OCI-LY3 (cell line): Measurements from ENCODE around the gene DCUN1D4.

Experiments used
- H2AFZ ChIP-seq: fragments of 200-600, 300-600 bp; shearing (Covaris generic); 2 replicates; pipeline ENCODE4 v1.6.0; 2014; ENCODE audit warnings: antibody characterized with exemption, low read depth, low read length
- H3K27ac ChIP-seq: fragments of 200-600, 300-600 bp; sonication (generic); 2 replicates; pipeline ENCODE4 v1.5.1; 2014; ENCODE audit warnings: mild to moderate bottlenecking, low read length, moderate library complexity, mixed read lengths
- H3K27me3 ChIP-seq: fragments of 200-600, 300-600 bp; sonication (generic); 2 replicates; pipeline ENCODE4 v1.6.1; 2014; ENCODE audit warnings: low read depth, low read length, mixed read lengths
- H3K36me3 ChIP-seq: fragments of 200-600, 300-600 bp; sonication (generic); replicated peaks from 2 replicates; pipeline ENCODE3; 2014; ENCODE audit warnings: low read depth, low read length, mixed read lengths
- H3K4me1 ChIP-seq: fragments of 300-600, 200-600 bp; sonication (generic); 2 replicates; pipeline ENCODE4 v1.6.1; 2014; ENCODE audit warnings: low read length, mixed read lengths
- H3K4me2 ChIP-seq: fragments of 200-600, 300-600 bp; sonication (generic); 2 replicates; pipeline ENCODE4 v1.6.1; 2014; ENCODE audit warnings: low read length, mixed read lengths
- H3K4me3 ChIP-seq: fragments of 300-600, 200-600 bp; sonication (generic); 2 replicates; pipeline ENCODE4 v1.5.1; 2014; ENCODE audit warnings: antibody characterized with exemption, mild to moderate bottlenecking, low read length, moderate library complexity
- H3K79me2 ChIP-seq: fragments of 300-600, 200-600 bp; shearing (Covaris generic); 2 replicates; pipeline ENCODE4 v1.6.1; 2014; ENCODE audit warnings: mild to moderate bottlenecking, low read length, mixed read lengths
- H3K9ac ChIP-seq: fragments of 300-600, 200-600 bp; shearing (Covaris generic); 2 replicates; pipeline ENCODE4 v1.6.0; 2014; ENCODE audit warnings: mild to moderate bottlenecking, low read length, moderate library complexity
- H3K9me3 ChIP-seq: fragments of 200-600, 300-600 bp; shearing (Covaris generic); 2 replicates; pipeline ENCODE4 v1.6.1; 2014; ENCODE audit warnings: low read length, mixed read lengths; ENCODE audit not compliant: insufficient read depth
- H4K20me1 ChIP-seq: fragments of 200-600, 300-600 bp; sonication (generic); 2 replicates; pipeline ENCODE4 v1.6.1; 2016; ENCODE audit warnings: low read length, mixed read lengths; ENCODE audit not compliant: insufficient read depth
- EZH2phosphoT487 ChIP-seq: fragments of 200-600 bp; shearing (Covaris generic); IDR thresholded peaks from 2 replicates; pipeline ENCODE4 v1.6.1; 2018; ENCODE audit warnings: antibody characterized with exemption, mixed run types, low read depth
- TF ChIP-seq, protein P1 (sequence below): fragments of 200-600, 300-600 bp; sonication (generic); IDR thresholded peaks from 2 replicates; pipeline ENCODE4 v1.5.1; 2014; ENCODE audit warnings: antibody characterized with exemption, low read length, low read depth

DCUN1D4 gene

GRCh38 chr4:51844153-51845054 lies 1.5 kb downstream of the DCUN1D4 start:
- peak overlapping the region; percentile 81 for H2AFZ ChIP-seq
- peak overlapping the region; percentile 82 for H3K4me3 ChIP-seq
- no peaks in the 10 kb centered on the region for H3K27me3 ChIP-seq
- peaks cover 58% of the 10 kb centered on the region for H3K79me2 ChIP-seq
- no peak for TF ChIP-seq EZH2phosphoT487
- TF ChIP-seq, protein P1, sequence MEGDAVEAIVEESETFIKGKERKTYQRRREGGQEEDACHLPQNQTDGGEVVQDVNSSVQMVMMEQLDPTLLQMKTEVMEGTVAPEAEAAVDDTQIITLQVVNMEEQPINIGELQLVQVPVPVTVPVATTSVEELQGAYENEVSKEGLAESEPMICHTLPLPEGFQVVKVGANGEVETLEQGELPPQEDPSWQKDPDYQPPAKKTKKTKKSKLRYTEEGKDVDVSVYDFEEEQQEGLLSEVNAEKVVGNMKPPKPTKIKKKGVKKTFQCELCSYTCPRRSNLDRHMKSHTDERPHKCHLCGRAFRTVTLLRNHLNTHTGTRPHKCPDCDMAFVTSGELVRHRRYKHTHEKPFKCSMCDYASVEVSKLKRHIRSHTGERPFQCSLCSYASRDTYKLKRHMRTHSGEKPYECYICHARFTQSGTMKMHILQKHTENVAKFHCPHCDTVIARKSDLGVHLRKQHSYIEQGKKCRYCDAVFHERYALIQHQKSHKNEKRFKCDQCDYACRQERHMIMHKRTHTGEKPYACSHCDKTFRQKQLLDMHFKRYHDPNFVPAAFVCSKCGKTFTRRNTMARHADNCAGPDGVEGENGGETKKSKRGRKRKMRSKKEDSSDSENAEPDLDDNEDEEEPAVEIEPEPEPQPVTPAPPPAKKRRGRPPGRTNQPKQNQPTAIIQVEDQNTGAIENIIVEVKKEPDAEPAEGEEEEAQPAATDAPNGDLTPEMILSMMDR = no peak
- H3K27ac ChIP-seq = peak overlapping the region; percentile 73
- H3K9ac ChIP-seq = peak overlapping the region; percentile 81
- peaks cover 9% of the 10 kb centered on the region; the same call in 1 of the 2 replicates for H3K4me1 ChIP-seq
- H3K4me2 ChIP-seq = peak overlapping the region; percentile 95
- peaks cover 19% of the 10 kb centered on the region; the same call in 1 of the 2 replicates for H4K20me1 ChIP-seq
- H3K9me3 ChIP-seq = no peaks in the 10 kb centered on the region
- no peaks in the 10 kb centered on the region for H3K36me3 ChIP-seq

DNA sequence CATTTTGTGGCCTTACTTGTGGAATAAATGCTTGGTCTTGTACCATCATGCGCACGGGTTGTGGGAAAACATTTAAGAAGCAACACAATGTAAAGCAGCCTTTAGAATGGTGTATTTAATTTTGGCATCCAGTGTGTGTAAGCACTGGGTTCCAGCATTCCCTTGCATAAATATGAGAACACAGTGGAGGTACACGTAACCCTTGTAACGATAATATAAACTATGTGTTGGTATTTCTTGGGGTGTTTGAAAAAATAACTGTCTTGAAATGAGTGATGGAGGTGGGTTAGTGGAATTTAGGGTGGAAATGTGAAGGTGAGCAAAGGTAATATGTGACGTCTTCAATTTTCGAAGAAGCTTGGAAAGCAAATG lies 2.1 kb downstream of the DCUN1D4 start:
- Histone ChIP-seq H2AFZ (peak overlapping the region; percentile 81), H3K36me3 (no peaks in the 10 kb centered on the region), H3K27ac (peak overlapping the region; percentile 34; the same call in 1 of the 2 replicates), H3K4me3 (peak overlapping the region; percentile 82), H4K20me1 (peaks cover 19% of the 10 kb centered on the region; the same call in 1 of the 2 replicates), H3K4me2 (peak overlapping the region; percentile 95), H3K9ac (peak overlapping the region; percentile 81), H3K9me3 (no peaks in the 10 kb centered on the region), H3K4me1 (peaks cover 9% of the 10 kb centered on the region; the same call in 1 of the 2 replicates), H3K27me3 (no peaks in the 10 kb centered on the region), H3K79me2 (peaks cover 64% of the 10 kb centered on the region)
- no peak for TF ChIP-seq EZH2phosphoT487
- TF ChIP-seq, protein P1 = no peak

DNA sequence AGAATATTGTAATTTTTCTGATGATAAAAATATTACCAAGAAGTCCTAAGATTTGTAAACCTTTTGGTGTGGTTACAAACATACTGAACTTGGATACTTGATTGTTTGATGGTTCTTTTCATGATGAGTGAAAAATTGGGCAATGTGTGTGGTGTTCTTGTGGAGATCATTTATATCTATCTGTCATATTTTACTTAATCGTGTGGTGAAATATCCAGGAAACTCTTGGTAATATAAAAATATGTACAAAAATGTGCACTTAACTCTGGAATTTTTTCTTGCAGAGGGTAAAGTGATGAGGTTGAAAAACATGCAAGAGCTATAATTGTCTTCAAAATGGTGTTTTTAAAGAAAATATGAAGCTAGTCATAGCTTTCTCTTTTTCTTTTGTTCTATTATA lies 2.8 kb downstream of the DCUN1D4 start:
- Histone ChIP-seq H3K9me3 (no peaks in the 10 kb centered on the region), H3K27me3 (no peaks in the 10 kb centered on the region), H2AFZ (no peak overlapping the region), H3K4me1 (peaks cover 9% of the 10 kb centered on the region; the same call in 1 of the 2 replicates), H3K36me3 (no peaks in the 10 kb centered on the region), H3K4me2 (peak overlapping the region; percentile 95; the same call in 1 of the 2 replicates), H3K27ac (no peak overlapping the region), H3K9ac (no peak overlapping the region), H3K79me2 (peaks cover 71% of the 10 kb centered on the region), H4K20me1 (peaks cover 26% of the 10 kb centered on the region), H3K4me3 (no peak overlapping the region)
- TF ChIP-seq, protein P1 = no peak
- TF ChIP-seq EZH2phosphoT487 = no peak

DNA sequence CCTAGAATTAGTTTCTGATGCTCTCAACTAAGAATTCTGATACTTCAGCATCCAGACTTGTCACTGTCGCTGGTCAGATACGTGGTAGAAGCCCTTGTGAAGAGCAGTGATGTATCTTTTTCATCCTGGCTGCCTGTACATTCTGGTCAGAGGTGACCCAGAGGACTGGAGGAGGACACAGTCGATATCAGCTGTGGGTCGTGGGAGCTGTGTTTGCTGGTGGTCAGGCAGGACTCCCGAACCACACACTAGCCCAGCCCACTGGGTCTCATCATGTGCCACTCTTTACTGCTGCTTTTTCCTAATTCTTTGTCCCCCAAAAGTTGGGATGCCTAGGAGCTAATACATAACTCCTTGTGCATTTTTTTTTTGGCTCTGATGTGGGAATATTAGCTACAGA lies 6.5 kb downstream of the DCUN1D4 start:
- Histone ChIP-seq H2AFZ (no peak overlapping the region), H3K4me3 (no peak overlapping the region), H3K9ac (no peak overlapping the region), H3K4me2 (no peak overlapping the region), H4K20me1 (peaks cover 52% of the 10 kb centered on the region), H3K36me3 (no peaks in the 10 kb centered on the region), H3K27ac (no peak overlapping the region), H3K27me3 (no peaks in the 10 kb centered on the region), H3K79me2 (peaks cover 98% of the 10 kb centered on the region), H3K4me1 (peaks cover 14% of the 10 kb centered on the region), H3K9me3 (no peaks in the 10 kb centered on the region)
- TF ChIP-seq EZH2phosphoT487 = no peak
- TF ChIP-seq, protein P1 = no peak
